GM13977 (cell line): ENCODE data around the gene CREB3L1.

Experiments used
- DNase-seq: peaks from one replicate; pipeline ENCODE4 v3.0.0; 2012; ENCODE audit warnings: low spot score
- in situ Hi-C: fragments of 300-500 bp; cut with MboI; formaldehyde crosslinking; loops from one replicate; pipeline ENCODE4 v1.12.0; 2022; ENCODE audit warnings: low sequenced_read_pairs, low pct_unique_long_range_greater_than_20kb, mixed read lengths, inconsistent platforms; ENCODE audit not compliant: unreplicated experiment
- TF ChIP-seq, protein P1 (sequence below): IDR thresholded peaks from 2 replicates; pipeline ENCODE4 v1.5.1; 2012; ENCODE audit warnings: mild to moderate bottlenecking, control low read depth; ENCODE audit not compliant: insufficient read depth; ENCODE audit errors: extremely low read depth, missing control alignments

Gene CREB3L1

DNA sequence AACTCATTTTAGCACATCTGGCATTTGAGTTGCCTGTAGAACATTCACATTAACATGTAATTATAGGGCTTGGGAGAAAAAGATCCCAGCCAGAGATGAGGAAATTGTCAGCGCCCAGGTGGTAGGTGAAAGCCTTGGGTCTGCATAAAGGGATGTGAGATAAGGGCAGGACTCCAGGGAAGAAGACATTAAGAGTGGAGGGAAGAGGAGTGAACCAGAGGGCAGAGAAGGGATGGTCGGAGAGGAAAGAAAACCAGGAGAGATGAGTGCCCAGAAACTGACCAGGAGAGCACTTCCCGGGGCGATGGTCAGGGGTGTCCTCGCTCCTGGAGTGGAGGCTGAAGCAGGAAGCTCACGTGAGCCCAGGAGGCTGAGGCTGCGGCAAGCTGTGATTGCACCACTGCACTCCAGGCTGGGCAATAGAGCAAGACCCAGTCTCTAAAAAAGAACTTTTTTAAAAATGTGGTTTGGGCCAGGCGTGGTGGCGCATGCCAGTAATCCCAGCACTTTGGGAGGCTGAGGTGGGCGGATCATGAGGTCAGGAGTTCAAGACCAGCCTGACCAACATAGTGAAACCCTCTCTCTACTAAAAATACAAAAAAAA, 49.5 kb downstream of the CREB3L1 start:
- DNase-seq, result no peak
- in situ Hi-C loops, result no loop called here

DNA sequence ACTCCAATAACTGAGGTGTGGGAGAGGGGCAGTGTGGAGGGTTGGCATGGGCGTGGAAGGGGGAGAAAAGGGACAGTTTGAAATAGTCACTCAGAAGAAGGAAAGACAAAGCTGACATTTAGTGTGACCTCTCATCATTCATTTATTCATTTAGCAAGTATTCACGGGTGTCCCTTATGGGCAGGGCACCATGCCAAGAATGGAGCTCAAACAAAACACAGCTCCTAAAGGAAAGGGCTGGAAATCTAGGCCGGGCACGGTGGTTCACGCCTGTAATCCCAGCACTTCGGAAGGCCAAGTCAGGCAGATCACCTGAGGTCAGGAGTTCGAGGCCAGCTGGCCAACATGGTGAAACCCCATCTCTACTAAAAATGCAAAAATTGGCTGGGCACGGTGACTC, 50.4 kb downstream of the CREB3L1 start:
- in situ Hi-C loops, result no loop called here
- TF ChIP-seq, protein P1, sequence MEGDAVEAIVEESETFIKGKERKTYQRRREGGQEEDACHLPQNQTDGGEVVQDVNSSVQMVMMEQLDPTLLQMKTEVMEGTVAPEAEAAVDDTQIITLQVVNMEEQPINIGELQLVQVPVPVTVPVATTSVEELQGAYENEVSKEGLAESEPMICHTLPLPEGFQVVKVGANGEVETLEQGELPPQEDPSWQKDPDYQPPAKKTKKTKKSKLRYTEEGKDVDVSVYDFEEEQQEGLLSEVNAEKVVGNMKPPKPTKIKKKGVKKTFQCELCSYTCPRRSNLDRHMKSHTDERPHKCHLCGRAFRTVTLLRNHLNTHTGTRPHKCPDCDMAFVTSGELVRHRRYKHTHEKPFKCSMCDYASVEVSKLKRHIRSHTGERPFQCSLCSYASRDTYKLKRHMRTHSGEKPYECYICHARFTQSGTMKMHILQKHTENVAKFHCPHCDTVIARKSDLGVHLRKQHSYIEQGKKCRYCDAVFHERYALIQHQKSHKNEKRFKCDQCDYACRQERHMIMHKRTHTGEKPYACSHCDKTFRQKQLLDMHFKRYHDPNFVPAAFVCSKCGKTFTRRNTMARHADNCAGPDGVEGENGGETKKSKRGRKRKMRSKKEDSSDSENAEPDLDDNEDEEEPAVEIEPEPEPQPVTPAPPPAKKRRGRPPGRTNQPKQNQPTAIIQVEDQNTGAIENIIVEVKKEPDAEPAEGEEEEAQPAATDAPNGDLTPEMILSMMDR, result no peak
- no peak for DNase-seq

More for the DNA sequence above, 49.5 kb downstream of the CREB3L1 start:
- TF ChIP-seq, protein P1, result no peak

DNA sequence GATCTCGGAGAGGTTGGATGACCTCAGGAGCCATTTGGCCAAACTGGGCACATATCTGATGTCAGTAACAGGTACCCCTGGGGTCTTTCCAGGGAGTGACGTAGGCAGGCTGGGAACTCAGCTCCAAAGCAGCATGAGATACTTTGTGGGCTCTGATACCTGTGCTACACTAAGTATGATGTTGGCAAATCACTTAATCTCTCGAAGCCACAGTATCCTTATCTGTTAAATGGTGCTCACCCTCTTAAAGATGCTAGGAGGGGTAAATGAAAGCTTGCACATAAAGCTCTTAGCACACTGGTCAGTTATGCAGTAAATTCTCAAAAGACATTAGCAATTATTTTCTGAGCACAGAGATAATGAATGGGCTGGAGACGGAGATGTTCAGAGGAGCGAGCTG, 52.7 kb downstream of the CREB3L1 start:
- in situ Hi-C loops, result no loop called here
- TF ChIP-seq, protein P1, result no peak

DNA sequence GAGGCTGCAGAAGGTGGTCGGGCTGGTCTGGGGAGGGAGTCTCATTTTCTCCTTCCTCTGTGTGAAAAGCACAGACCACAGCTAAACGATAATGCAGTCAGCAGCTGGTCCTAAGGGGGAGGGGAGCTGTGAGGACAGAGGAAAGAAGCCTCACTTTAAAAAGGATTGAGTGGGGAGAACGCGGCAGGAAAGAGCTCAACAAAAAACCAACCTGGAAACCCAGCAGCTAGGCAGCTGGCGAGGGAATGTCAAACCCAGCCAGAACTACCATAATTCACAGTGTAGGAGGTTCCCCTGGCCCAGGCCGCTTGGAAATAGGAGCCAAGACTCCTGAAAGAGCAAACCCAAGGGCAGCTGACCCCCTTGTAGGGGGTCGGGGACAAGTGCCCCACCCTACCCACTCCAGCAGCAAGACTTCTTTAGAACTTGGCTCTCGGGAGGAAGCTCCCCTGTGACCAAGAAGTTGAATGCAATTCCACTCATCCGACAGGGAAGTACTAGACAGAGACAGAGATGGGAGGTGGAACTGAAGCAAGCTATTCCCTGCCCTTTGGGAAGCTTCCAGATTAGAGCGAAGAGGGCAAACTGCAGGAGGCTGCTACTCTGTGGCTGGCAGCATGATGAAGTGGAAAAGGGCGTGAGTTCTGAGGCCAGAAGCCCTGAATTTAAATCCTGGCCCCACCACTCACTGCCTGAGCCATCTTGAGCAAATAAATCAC, 53.3 kb downstream of the CREB3L1 start:
- no peak for DNase-seq
- TF ChIP-seq, protein P1, result no peak
- in situ Hi-C loops, result no loop called here

More for the DNA sequence above, 52.7 kb downstream of the CREB3L1 start:
- no peak for DNase-seq

DNA sequence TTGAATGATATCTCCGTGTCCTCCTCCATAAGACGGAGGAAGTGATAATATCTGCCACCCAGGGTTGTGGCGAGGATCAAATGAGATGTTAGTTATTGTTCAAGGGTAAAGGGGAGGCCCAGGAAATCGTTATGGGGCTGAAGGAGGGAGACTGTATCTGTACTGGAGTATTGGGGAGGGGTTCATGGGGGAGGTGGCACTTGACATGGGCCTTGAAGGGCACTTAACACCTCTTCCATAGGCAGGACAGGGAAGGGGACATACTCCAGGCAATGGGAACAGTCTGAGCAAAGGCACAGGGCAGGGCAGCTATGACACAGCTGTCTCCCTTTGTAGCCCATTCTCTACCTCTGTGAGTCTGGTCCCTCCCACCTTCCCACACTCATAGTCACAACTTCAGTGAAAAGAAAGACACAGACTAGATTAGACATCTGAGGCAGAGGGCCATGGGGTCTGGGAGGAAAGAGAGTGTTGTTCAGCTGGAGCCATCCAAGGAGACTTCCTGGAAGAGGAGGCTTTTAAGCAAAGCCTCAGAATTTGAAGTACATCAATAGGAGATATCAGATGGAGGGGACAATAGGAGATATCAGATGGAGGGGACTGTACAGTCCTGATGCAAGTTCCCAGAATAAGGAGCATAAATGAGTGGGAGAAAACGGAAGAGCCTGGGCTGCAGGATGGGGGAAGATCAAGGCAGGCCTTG, 54.0 kb downstream of the CREB3L1 start:
- no peak for DNase-seq
- TF ChIP-seq, protein P1, result no peak
- in situ Hi-C loops, result no loop called here

DNA sequence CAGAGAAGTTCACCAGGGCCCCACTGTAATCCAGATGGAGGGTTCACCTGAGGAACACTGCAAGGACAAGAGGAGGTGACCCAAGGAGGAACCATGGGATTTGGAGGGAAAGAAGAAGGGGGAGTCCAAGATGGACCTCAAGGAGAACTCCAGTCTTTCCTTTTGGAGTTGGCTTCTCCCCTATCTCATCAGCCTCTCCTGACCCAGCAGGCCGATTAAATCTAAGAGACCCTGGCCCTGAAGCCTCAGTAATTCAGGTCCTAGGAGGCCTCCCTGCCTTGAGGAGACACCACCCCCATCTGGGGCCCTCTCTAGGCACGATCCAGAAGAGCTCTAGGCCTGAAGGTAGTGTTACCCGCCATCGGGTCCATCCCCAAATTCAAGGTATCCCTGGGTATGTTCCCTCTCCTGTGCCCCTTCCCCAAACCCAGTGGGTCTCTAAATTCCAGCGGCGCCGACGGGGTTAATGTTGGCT, 54.7 kb downstream of the CREB3L1 start:
- TF ChIP-seq, protein P1, result no peak
- in situ Hi-C loops, result no loop called here

More for the DNA sequence above, 54.7 kb downstream of the CREB3L1 start:
- no peak for DNase-seq
